ENCODE data around the gene ZNF862.
"Not testable (repeated sequence)": the region's sequence is repeated elsewhere in the genome, so short reads cannot be mapped to it uniquely, and the experiment has no call there.

ZNF862 gene

DNA sequence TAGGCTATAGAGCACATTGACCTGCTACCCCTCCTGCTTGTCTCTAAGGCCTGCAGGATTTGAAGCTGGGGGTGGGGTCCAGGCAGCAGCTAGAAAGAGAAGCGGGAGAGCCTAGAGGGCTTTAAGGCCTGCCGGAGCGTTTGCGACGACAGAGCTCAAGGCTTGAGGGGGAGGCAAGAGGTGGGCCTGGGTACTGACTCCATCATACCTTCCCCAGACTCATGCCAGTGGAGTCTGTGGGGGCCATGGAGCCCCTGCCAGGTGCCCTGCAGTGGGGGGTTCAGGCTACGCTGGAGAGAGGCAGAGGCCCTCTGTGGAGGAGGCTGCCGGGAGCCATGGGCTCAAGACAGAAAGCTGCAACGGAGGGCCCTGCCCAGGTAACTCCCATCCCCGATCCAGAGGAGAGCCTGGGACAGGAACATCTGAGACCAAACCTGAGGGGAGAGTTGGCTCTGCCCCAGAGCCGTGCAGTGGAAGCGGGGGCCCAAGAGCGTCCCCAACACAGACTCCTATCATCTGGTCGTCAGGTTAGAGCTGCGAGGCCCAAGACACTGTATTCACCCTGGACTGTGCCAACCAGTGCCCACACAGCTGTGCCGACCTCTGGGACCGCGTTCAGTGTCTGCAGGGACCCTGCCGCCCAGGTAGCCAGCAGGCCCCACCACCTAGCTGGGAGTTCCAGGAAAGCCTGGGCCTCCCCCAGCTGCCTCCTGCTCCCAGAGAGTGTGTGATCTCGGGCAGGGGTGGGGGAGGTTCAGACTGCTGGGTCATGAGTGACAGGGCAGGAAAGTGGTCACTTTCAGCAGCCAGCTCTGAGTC is 13.2 kb upstream of the ZNF862 start:
- no peak overlapping the region for H3K27ac Mint-ChIP-seq
- H3K4me1 Mint-ChIP-seq (ENCODE audit: low read depth) = no peaks in the 10 kb centered on the region
- no peak overlapping the region for H3K4me3 Mint-ChIP-seq
- no peaks in the 10 kb centered on the region for H3K27me3 Mint-ChIP-seq
- H3K9me3 Mint-ChIP-seq = no peaks in the 10 kb centered on the region
- no peaks in the 10 kb centered on the region for H3K36me3 Mint-ChIP-seq (ENCODE audit: low read depth)
- intact Hi-C loops (cut with micrococcal nuclease) = no loop called here

DNA sequence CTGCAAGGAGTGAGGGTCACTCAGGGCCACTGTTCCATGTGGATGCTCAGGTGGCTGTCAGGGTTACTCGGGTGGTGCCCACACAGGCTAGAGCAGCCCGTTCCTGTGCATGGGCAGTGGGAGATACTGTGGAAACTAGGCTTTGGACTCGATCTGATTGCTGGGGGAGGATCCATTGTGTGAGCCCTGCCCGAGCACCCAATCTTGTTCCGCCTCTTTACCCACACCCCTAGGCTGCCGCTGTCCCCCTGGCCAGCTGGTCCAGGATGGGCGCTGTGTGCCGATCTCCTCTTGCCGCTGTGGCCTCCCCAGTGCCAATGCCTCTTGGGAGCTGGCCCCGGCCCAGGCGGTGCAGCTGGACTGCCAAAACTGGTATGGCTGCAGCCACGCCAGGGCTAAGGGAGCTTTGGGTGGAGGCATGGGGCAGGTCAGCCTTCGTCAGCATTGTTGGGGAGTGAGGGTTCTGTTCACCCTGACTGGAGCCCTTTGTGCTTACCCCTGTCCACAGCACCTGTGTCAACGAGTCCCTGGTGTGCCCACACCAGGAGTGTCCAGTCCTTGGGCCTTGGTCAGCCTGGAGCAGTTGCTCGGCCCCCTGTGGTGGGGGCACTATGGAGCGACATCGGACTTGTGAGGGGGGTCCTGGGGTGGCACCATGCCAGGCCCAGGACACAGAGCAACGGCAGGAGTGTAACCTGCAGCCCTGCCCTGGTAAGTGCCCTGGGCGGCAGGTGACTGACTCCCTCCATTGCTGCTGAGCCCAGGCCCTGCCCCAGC is 12.4 kb upstream of the ZNF862 start:
- Mint-ChIP-seq H3K36me3 (ENCODE audit: low read depth) (no peaks in the 10 kb centered on the region), H3K4me3 (no peak overlapping the region), H3K9me3 (no peaks in the 10 kb centered on the region), H3K27ac (no peak overlapping the region), H3K4me1 (ENCODE audit: low read depth) (no peaks in the 10 kb centered on the region), H3K27me3 (peaks cover 6% of the 10 kb centered on the region)
- intact Hi-C loops (cut with micrococcal nuclease) = no loop called here

DNA sequence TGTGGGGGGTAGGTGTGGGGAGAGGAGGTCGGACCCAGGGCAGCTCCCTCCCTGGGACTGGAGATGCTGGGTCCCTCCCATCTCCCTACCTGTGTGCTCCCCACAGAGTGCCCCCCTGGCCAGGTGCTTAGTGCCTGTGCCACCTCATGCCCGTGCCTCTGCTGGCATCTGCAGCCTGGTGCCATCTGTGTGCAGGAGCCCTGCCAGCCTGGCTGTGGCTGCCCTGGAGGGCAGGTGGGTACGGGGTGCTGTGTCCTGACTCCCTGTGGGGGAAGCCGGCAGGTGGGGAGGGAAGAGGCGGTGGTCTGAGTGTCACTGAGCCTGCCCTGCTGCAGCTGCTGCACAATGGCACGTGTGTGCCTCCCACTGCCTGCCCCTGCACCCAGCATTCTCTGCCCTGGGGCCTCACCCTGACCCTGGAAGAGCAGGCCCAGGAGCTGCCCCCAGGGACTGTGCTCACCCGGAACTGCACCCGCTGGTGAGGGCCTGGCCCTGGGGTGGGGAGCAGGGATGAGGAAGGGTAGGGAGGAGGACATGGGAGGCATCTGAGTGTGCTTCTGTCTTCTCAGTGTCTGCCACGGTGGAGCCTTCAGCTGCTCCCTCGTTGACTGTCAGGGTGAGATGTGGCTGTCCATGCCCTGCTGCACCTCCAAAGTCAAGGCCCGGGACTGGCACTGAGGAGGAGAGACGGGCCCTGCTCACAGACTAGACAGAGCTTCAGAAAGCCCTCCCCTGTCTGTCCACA is 11.7 kb upstream of the ZNF862 start:
- Mint-ChIP-seq H3K4me3 (no peak overlapping the region), H3K27me3 (peaks cover 7% of the 10 kb centered on the region), H3K4me1 (ENCODE audit: low read depth) (no peaks in the 10 kb centered on the region), H3K27ac (no peak overlapping the region), H3K9me3 (no peaks in the 10 kb centered on the region), H3K36me3 (ENCODE audit: low read depth) (no peaks in the 10 kb centered on the region)
- intact Hi-C loops (cut with micrococcal nuclease) = no loop called here

GRCh38 chr7:149827089-149827981 is 10.8 kb upstream of the ZNF862 start:
- H3K27ac Mint-ChIP-seq = no peak overlapping the region

DNA sequence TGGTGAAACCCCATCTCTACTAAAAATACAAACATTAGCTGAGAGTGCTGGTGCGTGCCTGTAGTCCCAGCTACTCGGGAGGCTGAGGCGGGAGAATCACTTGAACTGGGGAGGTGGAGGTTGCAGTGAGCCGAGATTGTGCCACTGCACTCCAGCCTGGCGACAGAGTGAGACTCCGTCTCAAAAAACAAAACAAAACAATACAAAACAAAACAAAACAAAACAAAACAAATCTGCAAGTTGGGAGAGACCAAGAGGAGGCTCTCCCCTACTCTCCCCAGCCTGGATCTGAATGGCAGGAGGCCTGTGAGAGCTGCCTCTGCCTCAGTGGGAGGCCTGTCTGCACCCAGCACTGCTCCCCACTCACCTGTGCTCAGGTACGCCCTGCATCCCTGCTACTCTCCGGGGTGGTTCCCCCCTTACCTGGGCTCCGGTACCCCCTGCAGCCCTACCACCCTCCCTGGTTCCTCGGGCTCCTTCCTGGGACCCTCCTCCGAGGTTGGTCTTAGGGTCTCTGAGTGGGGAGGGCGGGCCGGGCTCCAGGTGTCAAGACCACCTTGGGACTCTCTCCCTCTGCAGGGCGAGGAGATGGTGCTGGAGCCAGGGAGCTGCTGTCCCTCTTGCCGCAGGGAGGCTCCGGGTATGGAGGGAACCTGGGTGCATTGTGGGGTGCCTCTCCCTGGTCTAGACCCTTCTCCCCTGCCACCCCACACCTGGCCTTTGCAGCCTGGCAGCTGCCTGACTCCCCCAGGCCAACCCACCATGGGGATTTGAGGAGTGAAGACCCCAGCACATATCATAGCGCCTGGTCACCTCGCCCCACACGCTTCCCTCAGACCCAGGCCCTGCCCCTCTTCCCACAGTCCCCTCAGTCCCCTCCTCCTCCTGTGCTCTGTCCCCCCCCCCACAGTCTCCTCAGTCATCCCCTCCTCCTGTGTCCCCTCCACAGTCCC is 9.5 kb upstream of the ZNF862 start:
- no peaks in the 10 kb centered on the region for H3K4me1 Mint-ChIP-seq (ENCODE audit: low read depth)
- intact Hi-C loops (cut with micrococcal nuclease) = no loop called here

More at GRCh38 chr7:149827089-149827981, 10.8 kb upstream of the ZNF862 start:
- Mint-ChIP-seq H3K4me1 (ENCODE audit: low read depth) (no peaks in the 10 kb centered on the region), H3K4me3 (no peak overlapping the region), H3K9me3 (no peaks in the 10 kb centered on the region), H3K36me3 (ENCODE audit: low read depth) (no peaks in the 10 kb centered on the region), H3K27me3 (peaks cover 9% of the 10 kb centered on the region)
- intact Hi-C loops (cut with micrococcal nuclease) = no loop called here

DNA sequence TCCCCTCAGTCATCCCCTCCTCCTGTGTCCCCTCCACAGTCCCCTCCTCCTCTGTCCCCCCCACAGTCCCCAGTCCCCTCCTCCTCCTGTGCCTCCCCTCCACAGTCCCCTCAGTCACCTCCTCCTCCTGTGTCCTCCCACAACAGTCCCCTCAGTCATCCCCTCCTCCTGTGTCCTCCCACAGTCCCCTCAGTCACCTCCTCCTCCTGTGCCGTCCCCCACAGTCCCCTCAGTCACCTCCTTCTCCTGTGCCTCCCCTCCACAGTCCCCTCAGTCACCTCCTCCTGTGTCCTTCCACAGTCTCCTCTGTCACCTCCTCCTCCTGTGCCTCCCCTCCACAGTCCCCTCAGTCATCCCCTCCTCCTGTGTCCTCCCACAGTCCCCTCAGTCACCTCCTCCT is 7.6 kb upstream of the ZNF862 start:
- H3K27me3 Mint-ChIP-seq = peaks cover 20% of the 10 kb centered on the region
- H3K4me1 Mint-ChIP-seq (ENCODE audit: low read depth); H3K9me3 Mint-ChIP-seq; H3K36me3 Mint-ChIP-seq (ENCODE audit: low read depth); H3K4me3 Mint-ChIP-seq; intact Hi-C loops (cut with micrococcal nuclease); H3K27ac Mint-ChIP-seq: not testable (repeated sequence)

More for the DNA sequence above, 9.5 kb upstream of the ZNF862 start:
- Mint-ChIP-seq H3K9me3 (no peaks in the 10 kb centered on the region), H3K4me3 (no peak overlapping the region), H3K36me3 (ENCODE audit: low read depth) (no peaks in the 10 kb centered on the region), H3K27ac (no peak overlapping the region), H3K27me3 (peaks cover 12% of the 10 kb centered on the region)

DNA sequence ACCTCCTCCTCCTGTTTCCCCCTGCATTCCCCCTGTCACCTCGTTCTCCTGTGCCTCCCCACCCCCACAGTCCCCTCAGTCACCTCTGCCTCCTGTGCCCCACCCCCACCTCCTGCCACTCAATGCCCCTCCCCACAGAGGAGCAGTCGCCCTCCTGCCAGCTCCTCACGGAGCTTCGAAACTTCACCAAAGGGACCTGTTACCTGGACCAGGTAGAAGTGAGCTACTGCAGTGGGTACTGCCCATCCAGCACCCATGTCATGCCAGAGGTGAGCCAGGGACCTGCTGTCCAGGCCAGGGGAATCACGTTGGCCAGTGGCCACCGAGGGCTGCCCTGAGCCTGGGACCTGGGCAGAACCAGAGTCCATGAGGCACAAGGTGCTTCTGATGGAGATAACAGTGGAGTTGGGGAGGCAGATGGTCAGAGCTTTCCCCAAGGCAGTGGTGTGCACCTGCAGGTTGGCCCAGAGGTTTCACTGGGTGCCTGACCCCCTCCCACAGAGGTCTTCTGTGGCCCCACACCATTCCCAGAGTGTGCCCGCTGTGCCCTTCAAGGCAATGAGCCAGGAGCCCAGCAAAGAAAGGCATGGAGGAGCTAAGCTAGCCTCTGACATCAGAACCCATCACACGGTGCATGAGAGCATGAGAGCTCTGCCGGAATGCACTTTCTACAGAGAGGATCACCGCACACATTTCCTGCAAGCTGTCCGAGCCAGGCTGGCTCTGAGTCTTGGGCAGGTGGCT is 7.0 kb upstream of the ZNF862 start:
- intact Hi-C loops (cut with micrococcal nuclease) = no loop called here
- H3K36me3 Mint-ChIP-seq (ENCODE audit: low read depth) = no peaks in the 10 kb centered on the region

DNA sequence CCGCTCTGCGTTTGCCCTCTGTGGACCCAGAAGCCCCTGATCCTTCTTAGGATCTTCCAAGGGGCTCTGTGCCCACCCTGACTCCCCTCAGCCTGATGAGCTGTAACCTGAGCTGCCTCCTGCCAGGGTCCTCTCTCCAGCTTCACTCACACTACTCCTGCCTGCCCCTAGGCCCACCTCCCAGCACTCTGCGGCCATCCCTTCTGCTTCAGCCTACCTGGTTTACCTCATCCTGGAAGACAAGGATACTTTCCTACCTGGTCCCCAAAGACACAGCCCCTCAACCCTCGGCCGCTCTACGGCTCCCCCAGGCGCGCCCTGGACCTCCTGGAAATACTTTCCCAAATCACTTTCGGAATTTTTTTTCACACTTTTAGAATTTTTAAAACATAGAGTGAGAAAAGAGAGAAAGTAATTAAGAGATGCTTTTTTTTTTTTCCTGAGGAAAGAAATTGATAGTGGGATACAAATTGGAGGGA is 6.4 kb upstream of the ZNF862 start:
- H3K4me3 Mint-ChIP-seq = no peak overlapping the region
- H3K9me3 Mint-ChIP-seq = no peaks in the 10 kb centered on the region
- H3K36me3 Mint-ChIP-seq (ENCODE audit: low read depth) = no peaks in the 10 kb centered on the region
- intact Hi-C loops (cut with micrococcal nuclease) = no loop called here
- H3K27me3 Mint-ChIP-seq = peaks cover 22% of the 10 kb centered on the region
- H3K27ac Mint-ChIP-seq = no peak overlapping the region
- H3K4me1 Mint-ChIP-seq (ENCODE audit: low read depth) = no peaks in the 10 kb centered on the region

More for the DNA sequence above, 7.0 kb upstream of the ZNF862 start:
- H3K9me3 Mint-ChIP-seq = no peaks in the 10 kb centered on the region
- H3K4me3 Mint-ChIP-seq = no peak overlapping the region
- H3K27ac Mint-ChIP-seq = no peak overlapping the region
- peaks cover 22% of the 10 kb centered on the region for H3K27me3 Mint-ChIP-seq
- H3K4me1 Mint-ChIP-seq (ENCODE audit: low read depth) = no peaks in the 10 kb centered on the region

- Mint-ChIP-seq H3K27ac (no peak overlapping the region), H3K9me3 (no peaks in the 10 kb centered on the region), H3K4me3 (no peak overlapping the region), H3K36me3 (ENCODE audit: low read depth) (no peaks in the 10 kb centered on the region), H3K4me1 (ENCODE audit: low read depth) (peaks cover under 1% of the 10 kb centered on the region), H3K27me3 (peaks cover 22% of the 10 kb centered on the region)
- intact Hi-C loops (cut with micrococcal nuclease) = no loop called here
These were observed 5.7 kb upstream of the ZNF862 start for GRCh38 chr7:149832332-149833041.

DNA sequence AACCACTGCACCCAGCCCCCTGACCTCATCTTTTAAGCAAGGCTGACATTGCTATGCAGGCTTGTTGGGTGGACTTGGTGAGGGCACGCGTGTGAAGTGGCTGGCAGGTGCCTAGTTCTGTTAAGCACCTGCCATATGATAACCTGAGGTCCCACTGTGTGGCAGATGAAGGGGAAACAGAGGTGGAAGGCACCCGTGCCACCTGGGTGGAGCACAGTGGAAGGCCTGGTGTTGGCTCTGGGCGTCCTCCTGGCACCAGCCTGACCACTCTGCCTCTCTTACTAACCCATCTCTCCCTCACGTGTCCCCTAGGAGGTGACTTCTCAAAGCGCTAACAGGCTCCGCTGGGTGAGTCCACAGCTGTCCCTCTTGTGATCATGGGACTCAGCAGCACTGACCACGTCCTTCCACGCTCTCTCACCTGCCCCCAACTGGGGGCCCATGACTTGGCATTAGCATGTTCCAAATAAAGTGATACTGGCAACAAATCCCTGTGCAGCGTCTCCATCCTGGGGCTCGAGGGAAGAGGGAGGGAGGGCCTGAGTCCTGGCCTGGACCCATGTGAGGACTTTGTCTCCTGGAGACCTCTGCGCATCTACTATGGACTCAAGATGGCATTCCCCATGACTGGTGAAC is 4.6 kb upstream of the ZNF862 start:
- no peaks in the 10 kb centered on the region for H3K36me3 Mint-ChIP-seq (ENCODE audit: low read depth)
- H3K4me1 Mint-ChIP-seq (ENCODE audit: low read depth) = peaks cover 6% of the 10 kb centered on the region
- intact Hi-C loops (cut with micrococcal nuclease) = no loop called here
- H3K9me3 Mint-ChIP-seq = no peaks in the 10 kb centered on the region
- H3K27ac Mint-ChIP-seq = no peak overlapping the region
- no peak overlapping the region for H3K4me3 Mint-ChIP-seq
- peaks cover 22% of the 10 kb centered on the region for H3K27me3 Mint-ChIP-seq

GRCh38 chr7:149834601-149835000 is 3.6 kb upstream of the ZNF862 start:
- no peak overlapping the region for H3K4me3 Mint-ChIP-seq
- peaks cover 22% of the 10 kb centered on the region for H3K27me3 Mint-ChIP-seq
- H3K36me3 Mint-ChIP-seq (ENCODE audit: low read depth) = no peaks in the 10 kb centered on the region
- intact Hi-C loops (cut with micrococcal nuclease) = no loop called here
- no peak overlapping the region for H3K27ac Mint-ChIP-seq
- no peaks in the 10 kb centered on the region for H3K9me3 Mint-ChIP-seq
- H3K4me1 Mint-ChIP-seq (ENCODE audit: low read depth) = peaks cover 16% of the 10 kb centered on the region

Data from dendritic cell treated with granulocyte-macrophage colony-stimulating factor and Interleukin-4, amounts not matched to agents 40 ng/mL and 50 ng/mL, for 4 days (primary cell).